HG03521 (cell line): Measurements from ENCODE around the gene TTC23.

Source experiments
- ATAC-seq: cut with Tn5 transposase; IDR thresholded peaks from one replicate; pipeline ENCODE4 v1.9.1; 2021; ENCODE audit warnings: mild to moderate bottlenecking, moderate library complexity; ENCODE audit not compliant: unreplicated experiment

The TTC23 gene

GRCh38 chr15:99106417-99107220 is 142.8 kb downstream of the TTC23 start:
- ATAC-seq = no peak

DNA sequence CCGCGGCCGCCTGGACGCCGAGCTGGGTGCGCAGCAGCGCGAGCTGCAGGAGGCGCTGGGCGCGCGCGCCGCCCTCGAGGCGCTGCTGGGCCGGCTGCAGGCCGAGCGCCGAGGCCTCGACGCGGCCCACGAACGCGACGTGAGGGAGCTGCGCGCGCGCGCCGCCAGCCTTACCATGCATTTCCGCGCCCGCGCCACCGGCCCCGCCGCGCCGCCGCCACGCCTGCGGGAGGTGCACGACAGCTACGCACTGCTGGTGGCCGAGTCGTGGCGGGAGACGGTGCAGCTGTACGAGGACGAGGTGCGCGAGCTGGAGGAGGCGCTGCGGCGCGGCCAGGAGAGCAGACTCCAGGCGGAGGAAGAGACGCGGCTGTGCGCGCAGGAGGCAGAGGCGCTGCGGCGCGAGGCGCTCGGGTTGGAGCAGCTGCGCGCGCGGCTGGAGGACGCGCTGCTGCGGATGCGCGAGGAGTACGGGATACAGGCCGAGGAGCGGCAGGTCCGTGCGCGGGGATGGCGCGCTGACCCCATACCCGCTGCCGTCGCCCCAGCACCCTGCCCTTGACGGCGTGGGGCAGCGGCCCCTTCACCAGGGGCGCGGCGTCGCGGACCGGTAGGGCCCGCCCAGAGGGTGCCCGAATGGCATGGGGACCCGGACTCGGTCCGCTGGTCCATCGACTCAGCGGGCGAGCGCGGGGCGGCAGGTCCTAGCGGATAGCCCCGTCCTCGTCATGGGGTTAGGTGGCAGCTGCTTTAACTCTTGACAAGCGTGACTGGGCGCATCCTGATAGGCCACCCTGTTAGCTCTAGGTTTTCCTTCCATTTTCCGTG is 143.7 kb downstream of the TTC23 start:
- ATAC-seq = peak; percentile 33

DNA sequence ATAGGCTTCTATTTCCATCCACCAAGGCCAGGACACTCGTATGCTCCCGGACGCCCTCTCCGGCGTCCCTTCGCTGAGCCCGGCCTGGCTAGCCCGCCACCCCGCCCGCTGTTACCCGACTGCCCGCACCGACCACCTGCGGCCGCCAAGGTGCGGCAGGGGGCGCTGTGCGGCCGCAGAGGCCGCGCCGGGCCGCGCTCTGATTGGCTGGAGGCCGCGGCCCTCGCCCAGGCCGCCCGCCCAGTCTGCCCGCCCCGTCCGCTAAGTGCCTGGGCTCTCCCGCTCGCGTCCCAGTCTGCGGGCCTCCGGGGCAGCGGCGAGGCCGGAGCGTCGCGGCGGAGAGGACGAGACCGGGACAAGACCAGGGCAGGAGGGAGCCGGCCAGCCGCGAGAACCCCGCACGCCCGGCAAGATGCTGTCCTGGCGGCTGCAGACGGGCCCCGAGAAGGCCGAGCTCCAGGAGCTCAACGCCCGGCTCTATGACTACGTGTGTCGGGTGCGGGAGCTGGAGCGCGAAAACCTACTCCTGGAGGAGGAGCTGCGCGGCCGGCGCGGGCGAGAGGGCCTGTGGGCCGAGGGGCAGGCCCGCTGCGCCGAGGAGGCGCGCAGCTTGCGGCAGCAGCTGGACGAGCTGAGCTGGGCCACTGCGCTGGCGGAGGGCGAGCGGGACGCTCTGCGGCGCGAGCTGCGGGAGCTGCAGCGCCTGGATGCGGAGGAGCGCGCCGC is 144.4 kb downstream of the TTC23 start, which contains the start of gene SYNM:
Gene SYNM (plus strand): TSS at position 293 of the 726 bp plus-strand sequence. CDS start 120 bp downstream, at position 413.
- peak; percentile 65 for ATAC-seq

GRCh38 chr15:99103279-99103678 is 146.1 kb downstream of the TTC23 start:
- ATAC-seq = no peak

DNA sequence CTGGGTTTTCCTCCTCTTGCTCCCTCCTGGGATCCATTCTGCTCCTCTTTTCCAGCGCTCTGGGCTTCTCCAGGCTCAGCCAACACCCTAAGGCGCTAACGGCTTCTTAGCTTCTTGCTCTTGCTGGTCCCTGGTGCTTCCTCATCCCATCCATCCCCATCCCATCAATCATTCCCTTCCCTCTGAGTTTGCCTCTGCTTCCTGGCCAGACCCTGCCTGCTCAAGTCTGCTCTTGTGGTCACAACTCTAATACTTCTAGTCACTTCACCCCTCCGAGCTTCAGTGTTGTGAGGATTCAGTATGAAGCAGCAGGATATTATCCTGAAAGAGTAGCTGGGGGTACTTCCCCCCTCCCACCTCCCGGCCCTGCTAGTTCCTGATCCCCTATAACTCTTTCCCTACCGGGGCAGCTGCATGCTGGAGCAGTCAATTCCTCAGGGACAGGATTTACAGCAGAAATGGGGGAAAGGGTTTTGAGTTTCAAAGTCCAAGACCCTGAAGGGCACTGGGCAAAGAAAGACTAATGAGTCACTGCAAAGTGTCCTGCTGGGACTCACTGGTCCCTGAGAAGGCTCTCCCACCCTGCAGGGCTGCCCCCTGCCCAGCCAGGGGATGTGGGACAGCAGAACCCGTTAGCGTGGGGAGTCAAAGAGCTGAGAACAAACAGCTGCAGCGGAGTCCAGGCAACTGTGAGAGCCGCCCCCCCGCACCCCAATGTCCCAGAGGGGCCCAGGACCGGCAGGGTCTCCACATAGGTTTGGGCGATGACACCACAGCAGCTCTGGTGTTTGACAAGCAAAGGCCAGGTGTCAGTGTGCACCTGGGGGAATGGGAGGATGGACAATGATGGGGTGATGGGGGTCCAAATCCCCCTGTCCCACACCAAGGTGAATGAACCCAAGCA is 146.8 kb downstream of the TTC23 start:
- no peak for ATAC-seq

DNA sequence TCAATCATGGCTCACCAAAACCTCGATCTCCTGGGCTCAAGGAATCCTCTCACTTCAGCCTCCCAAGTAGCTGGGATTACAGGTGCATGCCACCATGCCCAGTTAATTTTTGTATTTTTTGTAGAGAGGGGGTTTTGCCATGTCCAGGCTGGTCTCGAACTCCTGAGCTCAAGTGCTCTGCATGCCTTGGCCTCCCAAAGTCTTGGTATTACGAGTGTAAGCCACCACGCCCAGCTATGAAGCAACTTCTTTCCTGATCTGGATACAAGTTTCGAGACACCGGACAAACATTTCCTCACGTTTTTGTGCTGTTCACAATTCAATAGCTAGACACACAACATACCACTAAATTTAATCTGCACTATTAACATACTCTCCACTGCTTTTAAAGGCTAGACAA is 147.9 kb downstream of the TTC23 start:
- ATAC-seq = no peak

GRCh38 chr15:99100245-99101173 is 148.9 kb downstream of the TTC23 start:
- ATAC-seq = no peak

DNA sequence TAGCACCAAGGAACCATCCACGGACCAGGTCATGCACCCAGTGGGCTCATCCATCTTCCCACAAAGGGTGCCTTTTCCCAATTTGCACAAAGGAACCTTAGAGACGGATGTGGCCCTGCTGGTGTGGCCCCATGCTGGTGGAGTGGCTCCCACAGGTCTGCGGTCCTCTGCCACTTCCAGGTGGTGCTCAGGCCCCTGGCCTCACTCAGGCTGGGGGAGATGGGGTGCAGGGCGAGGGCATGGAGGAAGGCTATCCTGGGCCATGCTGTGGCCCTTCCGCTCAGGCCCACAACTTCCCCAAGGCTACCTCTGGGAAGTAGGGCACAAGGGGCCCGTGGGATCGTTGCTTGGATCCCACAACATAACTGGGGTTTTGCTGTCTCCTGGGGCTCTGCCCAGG is 149.7 kb downstream of the TTC23 start:
- ATAC-seq = no peak

DNA sequence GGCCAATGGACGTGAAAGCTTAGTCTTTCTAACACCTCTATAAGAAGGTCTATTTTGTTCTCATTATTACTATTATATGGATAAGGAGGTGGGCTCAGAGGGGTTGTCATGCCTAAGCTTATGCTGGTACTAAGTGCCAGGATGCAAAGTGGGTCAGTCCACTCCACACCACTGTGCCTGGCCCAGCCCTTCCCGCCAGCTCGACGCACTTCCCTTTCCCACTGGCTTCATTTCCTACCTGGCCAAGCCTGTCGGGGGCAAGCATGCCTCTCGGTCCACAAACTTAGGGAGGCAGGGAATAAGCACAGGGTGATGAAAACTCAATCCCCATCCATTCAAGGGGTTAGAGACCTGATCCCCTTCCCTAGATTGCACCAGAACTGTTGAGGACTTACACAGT is 150.4 kb downstream of the TTC23 start:
- no peak for ATAC-seq

DNA sequence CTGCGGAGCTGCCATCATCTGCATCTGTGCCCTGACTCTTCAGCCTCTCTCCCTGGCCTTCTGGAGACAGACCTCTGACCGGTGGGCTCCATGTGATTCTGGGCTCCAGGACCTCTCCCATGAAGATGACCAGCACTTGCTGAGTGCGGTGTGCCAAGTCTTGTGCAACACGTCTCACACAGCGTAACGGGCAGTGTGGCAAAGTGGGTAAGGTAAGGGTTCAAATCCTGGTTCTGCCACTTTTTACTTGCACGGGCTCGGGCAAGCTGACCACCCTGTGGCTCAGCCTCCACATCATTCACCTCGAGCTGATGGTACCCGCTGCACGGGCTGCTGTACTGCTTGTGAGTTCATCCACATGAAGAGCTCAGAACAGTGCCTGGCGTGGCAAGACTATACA is 151.0 kb downstream of the TTC23 start:
- no peak for ATAC-seq

DNA sequence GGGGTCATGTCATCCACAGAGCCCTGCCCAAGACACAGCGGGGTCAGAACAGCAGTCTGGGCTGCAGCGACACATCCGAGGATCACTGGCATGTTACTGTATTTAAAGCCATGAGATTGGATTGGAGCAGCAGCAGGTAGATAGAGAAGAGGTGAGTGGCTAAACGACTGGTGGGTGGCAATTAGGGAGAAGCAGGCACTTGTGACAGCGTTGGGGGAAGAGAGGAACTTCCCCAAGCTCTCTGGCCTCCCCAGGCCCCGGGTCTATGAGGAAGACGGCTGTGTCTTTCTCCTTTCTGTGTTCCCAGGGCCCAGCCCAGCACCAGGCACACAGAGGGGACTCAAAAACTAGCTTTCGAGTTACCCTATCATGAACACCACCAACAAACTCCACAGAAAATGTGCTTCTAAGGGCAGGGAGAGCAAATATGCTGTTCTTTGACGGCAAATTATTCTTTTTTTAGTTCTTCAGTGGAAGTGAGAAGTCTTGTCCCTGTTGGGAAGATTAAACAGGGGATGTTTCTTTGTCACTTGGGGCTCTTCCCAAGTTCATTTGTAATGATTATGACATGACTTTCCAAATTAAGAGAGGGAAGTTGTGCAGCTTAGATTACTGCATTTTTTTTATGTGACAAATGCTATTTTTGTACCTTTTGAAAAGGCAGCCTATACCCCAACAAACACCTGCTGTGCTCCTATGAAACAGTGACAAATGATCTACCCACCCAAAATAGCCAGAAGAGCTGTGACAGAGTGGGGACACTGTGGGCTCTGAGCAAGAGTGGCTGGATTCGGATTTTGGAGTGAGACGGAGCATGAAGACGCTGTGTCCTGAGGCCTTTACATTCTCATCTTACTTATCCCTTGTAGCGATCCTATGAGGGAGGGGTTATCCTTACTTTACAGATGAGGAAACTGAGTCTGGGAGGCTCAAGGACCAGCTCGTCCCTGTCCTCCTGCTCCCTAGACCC is 151.7 kb downstream of the TTC23 start:
- ATAC-seq = no peak

DNA sequence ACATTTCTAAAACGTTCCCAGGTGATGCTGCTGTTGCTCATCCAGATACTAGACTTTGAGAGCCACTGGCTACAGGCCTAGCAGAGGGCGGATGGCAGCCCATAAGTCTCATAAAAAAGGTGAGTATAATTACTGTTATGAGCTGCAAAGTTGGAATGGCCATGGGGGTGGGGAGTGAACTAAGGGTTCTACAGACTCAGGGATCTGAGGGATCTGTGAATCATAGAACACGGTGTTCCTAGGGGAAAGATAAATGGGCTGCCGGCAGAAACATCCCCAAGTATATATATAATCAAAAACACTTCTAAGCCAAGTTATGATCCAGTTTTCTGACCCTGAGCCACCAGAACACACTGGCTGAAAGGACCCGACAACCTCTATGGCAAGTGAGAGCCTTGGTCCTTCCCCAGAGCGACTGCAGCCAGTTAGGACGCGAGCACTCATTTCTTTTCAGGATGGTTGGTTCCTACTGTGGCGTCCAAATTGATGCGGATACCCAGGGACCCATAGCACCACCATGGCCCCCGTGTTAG is 152.4 kb downstream of the TTC23 start:
- no peak for ATAC-seq

DNA sequence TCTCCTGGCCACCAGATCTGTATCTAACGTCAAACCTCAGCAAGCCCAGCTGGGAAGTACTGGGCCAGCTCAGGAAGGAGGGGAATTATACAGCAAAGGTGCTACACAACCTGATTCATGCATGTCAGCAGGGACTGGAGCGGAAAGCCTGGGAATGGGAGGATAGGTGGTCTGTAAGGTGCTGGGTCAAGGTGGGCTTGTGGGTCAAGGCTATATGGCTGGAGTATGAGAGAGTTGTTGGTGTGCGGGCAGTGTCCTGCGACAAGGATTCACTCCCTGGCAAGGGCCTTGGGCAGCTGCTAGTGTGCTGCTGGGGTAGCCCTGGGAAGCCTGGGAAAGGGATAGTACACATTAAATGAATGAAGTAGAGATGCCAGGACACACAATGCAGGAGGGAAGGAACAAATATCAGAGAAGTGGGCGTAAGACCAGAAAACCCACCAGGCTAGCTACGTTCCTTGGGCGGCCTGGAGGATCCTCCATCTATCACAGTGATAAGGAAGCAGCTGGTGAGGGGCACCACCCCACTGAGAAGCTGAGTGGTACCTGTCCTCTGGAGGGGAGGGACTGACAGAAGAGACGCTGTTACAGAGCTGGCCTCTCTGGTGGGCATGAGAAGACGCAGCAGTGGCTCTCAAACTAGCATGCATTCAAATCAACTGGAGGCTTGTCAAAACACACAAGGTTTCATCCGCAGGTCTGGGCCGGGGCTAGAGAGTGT is 153.0 kb downstream of the TTC23 start:
- ATAC-seq = no peak

- no peak for ATAC-seq
Measured at GRCh38 chr15:99095626-99096025, 153.8 kb downstream of the TTC23 start.

GRCh38 chr15:99092554-99093172 is 156.7 kb downstream of the TTC23 start:
- ATAC-seq = no peak

GRCh38 chr15:99090938-99091337 is 158.4 kb downstream of the TTC23 start:
- no peak for ATAC-seq
